Suppressor macrophage treated with lipopolysaccharide for 1 hour (primary cell): Measurements from ENCODE around the gene PROCR.
"Not testable (repeated sequence)": the region's sequence is repeated elsewhere in the genome, so short reads cannot be mapped to it uniquely, and the experiment has no call there.

Experiments used
- DNase-seq, 3 donors: peaks; one replicate each; pipeline ENCODE4 v3.0.0-alpha.2; 2020 to 2022

The PROCR gene

DNA sequence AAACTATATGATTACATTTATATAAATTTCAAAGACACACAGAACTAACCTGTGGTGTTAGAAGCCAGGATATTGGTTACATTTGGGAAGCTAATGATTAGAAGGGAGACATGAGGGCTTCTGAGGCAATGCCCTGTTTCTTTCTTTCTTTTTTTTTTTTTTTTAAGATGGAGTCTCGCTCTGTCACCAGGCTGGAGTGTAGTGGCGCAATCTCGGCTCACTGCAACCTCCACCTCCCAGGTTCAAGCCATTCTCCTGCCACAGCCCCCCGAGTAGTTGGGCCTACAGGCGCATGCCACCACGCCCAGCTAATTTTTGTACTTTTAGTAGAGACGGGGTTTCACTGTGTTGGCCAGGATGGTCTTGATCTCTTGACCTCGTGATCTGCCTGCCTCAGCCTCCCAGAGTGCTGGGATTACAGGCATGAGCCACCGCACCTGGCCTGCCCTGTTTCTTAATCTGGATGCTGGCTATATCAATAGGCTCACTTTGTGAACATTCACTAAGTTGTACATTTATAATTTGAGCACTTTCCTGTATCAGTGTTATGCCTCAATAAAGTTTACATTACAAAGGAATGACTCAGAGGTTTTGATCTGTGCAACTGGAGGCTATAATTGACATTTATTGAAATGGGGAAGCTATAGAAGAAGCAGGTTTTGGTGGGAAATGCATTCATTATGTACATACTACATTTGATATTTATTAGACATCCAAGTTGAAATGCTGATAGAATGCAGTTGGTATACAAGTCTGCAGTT lies 21.3 kb downstream of the PROCR start:
- DNase-seq: not testable (repeated sequence)

DNA sequence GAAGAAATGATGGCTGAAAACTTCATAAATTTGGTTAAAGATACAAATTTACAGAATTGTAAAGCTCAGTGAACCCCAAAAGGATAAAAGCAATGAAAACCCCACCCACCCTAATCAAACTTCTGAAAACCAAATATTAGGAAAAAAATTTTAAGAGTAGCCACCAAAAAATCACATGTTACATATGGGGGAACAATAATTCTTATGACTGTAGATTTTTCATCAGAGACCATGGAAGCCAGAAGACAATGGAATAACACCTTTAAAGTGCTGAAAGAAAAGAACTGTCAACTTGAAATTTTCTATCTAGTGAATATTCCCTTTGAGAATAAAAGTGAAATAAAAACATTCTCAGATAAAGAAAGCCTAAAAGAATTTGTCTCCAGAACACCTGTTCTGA lies 24.4 kb downstream of the PROCR start:
- peak in 1 of 3 donors; percentile 21 for DNase-seq

DNA sequence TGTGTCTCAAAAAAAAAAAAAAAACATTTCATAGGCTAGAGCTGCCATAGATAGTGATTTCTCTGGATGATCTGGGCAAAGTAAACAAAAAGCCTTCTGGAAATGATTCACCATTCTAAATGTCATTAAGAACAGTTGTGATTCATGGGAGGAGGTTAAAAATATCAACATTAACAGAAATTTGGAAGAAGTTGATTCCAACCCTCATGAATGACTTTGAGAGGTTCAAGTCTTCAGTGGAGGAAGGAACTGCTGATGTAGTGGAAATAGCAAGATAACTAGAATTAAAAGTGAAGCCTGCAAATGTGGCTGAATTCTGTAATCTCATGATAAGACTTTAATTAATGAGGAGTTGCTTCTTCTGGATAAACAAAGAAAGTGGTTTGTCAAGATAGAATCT lies 27.9 kb downstream of the PROCR start:
- DNase-seq: peak in 2 of 3 donors; percentile 24 to 51

GRCh38 chr20:35200267-35200666 lies 28.4 kb downstream of the PROCR start:
- peak; percentile 57 to 84 (median 78) for DNase-seq

DNA sequence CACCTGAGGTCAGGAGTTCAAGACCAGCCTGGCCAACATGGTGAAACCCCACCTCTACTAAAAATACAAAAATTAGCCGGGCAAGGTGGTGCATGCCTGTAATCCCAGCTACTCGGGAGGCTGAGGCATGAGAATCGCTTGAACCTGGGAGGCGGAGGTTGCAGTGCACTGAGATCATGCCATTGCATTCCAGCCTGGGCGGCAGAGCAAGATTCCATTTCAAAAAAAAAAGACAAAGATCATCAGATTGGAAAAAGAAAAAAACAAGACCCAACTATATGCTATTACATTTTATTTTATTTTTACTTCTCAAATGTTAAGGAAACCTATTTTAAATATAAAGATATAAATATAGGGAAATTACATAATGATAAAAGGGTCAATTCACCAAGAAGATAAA lies 29.6 kb downstream of the PROCR start:
- not testable (repeated sequence) for DNase-seq

DNA sequence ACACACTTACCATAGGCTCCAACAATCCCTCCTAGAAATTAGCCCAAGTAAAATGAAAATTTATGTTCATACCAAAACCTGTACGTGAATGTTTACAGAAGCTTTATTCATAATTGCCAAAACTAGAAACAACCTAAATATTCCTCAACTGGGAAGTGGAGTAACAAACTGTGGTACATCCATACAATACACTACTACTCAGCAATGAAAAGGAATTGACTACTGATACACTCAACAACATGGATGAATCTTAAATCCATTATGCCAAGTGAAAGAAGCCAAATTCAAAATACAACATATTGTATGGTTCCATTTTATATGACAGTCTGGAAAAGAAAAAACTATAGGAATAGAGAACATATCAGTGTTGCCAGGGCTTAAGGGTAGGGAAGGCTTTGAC lies 34.9 kb downstream of the PROCR start:
- DNase-seq: no peak

DNA sequence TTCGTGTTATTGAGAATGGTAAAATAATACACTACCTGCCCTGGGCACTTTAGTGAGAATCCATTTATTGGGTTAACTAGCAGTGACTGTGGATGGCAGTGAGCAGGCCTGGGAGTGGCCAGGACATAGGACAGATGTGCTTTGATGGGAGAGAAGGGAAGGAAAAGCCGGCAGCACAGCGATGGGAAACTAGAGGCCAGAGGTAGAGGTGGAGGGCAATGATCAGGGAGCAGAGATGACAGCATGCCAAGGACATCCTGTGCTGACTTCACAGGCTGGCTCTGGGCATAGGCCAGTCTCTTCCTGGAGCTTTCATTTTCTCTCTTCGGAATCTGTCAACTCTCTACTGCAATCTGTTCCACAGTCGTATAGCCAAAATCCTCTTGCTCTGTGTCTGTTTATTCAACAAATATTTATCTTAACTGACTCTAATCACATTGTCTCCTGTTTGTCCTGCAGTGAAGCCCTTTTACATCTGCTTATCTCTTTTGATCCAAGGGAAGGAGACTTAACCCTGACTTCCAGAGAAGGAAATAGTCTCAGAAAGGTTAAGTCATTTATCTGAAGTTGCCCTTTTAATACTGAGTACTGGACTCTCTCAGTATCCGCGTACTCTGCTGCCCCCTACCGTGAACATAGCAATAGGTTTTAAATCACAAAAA lies 36.2 kb downstream of the PROCR start:
- peak; percentile 83 to 93 (median 92) for DNase-seq

DNA sequence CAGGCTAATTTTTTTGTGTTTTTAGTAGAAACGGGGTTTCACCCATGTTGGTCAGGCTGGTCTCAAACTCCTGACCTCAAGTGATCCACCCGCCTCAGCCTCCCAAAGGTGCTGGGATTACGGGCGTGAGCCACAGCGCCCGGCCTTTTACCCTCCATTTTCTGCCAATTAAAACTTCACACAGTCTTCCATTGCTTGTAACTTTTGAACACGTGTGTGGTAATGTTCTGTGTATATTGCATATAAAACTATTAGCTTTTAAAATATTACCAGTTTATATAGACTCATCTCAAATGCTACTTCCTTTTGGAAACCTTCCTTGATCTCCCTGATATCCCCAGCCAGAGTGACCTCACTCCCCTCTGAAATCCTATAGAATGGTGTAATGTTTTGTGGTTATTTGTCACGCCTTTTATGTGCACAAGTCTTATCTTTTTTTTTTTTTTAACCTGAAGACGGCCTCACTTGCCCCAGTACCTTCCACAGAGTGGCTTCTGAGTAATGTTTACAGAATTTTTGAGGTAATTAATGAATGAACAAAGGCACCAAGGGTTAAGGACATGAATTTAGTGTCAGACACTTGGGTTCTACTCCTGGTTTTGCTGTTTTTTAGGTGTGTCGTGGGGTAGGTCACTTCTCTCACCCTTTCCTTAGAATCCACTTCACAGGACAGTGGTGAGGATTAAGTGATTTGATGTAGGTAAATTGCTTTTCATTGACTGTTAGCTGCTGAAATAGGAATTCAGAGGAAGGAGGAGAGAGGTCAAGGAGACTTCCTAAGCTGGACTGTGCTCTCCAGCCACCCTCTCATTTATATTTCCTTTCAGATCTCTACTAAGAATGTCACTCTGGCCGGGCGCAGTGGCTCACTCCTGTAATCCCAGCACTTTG lies 43.4 kb downstream of the PROCR start:
- DNase-seq: peak; percentile 27 to 37 (median 31)

DNA sequence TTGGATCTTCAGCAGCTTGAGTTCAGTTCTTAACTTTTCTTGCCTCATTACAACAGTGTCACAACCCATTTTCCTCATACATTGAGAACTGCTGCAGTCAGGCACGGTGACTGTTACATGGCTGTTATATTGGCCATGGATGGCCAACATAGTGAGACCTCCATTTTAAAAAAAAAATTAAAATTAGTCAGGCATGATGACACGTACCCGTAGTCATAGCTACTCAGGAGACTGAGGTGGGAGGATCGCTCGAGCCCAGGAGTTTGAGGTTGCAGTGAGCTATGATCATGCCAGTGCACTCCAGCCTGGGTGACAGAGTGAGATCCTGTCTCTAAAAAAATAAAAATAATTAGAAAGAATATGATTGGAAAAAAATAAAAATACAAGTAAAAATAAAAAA lies 44.7 kb downstream of the PROCR start:
- DNase-seq: no peak

- no peak for DNase-seq
These were observed 52.1 kb downstream of the PROCR start for GRCh38 chr20:35223941-35224340.

- DNase-seq: no peak
These were observed 52.7 kb downstream of the PROCR start for GRCh38 chr20:35224536-35224935.

GRCh38 chr20:35225319-35226125 lies 53.6 kb downstream of the PROCR start:
- no peak for DNase-seq

- peak in 1 of 3 donors; percentile 25 for DNase-seq
These were observed 54.4 kb downstream of the PROCR start, which contains the start of gene MMP24 for GRCh38 chr20:35226126-35226883. Gene MMP24, plus strand, starts transcription at chr20:35226690. Its CDS starts 49 bp downstream, at chr20:35226739.
